OCI-LY1 (cell line): ENCODE results near the gene BICD1.

Source experiments
- H2AFZ ChIP-seq: fragments of 200-600 bp; sonication (generic), shearing (Covaris generic); 2 replicates; pipeline ENCODE4 v1.6.0; 2014; ENCODE audit warnings: antibody characterized with exemption, mild to moderate bottlenecking, low read length
- H3F3A ChIP-seq: fragments of 200-600 bp; sonication (generic), shearing (Covaris generic); 2 replicates; pipeline ENCODE4 v1.6.0; 2014; ENCODE audit warnings: mild to moderate bottlenecking, antibody characterized with exemption, low read length, moderate library complexity; ENCODE audit not compliant: insufficient read depth
- H3K27ac ChIP-seq: fragments of 200-600 bp; sonication (generic); 2 replicates; pipeline ENCODE4 v1.5.1; 2014; ENCODE audit warnings: low read length, mixed run types, mild to moderate bottlenecking, low read depth; ENCODE audit not compliant: poor library complexity, severe bottlenecking
- H3K27me3 ChIP-seq: fragments of 200-600 bp; sonication (generic); 2 replicates; pipeline ENCODE4 v1.6.0; 2014; ENCODE audit warnings: antibody characterized with exemption, mild to moderate bottlenecking, low read length, moderate library complexity; ENCODE audit not compliant: insufficient read depth
- H3K36me3 ChIP-seq: fragments of 200-600 bp; sonication (generic); 2 replicates; pipeline ENCODE4 v1.6.1; 2014; ENCODE audit warnings: mild to moderate bottlenecking, antibody characterized with exemption, low read length, moderate library complexity, mixed read lengths; ENCODE audit not compliant: insufficient read depth
- H3K4me1 ChIP-seq: fragments of 200-600 bp; sonication (generic); 2 replicates; pipeline ENCODE4 v1.5.1; 2014; ENCODE audit warnings: mild to moderate bottlenecking, low read length, moderate library complexity; ENCODE audit not compliant: insufficient read depth, severe bottlenecking
- H3K4me2 ChIP-seq: fragments of 200-600 bp; sonication (generic), shearing (Covaris generic); 2 replicates; pipeline ENCODE4 v1.6.1; 2014; ENCODE audit warnings: low read length
- H3K4me3 ChIP-seq: fragments of 200-600 bp; sonication (generic); 2 replicates; pipeline ENCODE4 v1.5.1; 2014; ENCODE audit warnings: low read length, low read depth, mild to moderate bottlenecking, mixed read lengths; ENCODE audit not compliant: poor library complexity, severe bottlenecking
- H3K79me2 ChIP-seq: fragments of 200-600 bp; shearing (Covaris generic); 2 replicates; pipeline ENCODE4 v1.6.1; 2016; ENCODE audit warnings: mixed run types, low read length, mixed read lengths; ENCODE audit not compliant: insufficient read depth
- H3K9ac ChIP-seq: fragments of 200-600 bp; sonication (generic), shearing (Covaris generic); 2 replicates; pipeline ENCODE4 v1.6.1; 2014; ENCODE audit warnings: mild to moderate bottlenecking, low read length, mixed read lengths
- H3K9me2 ChIP-seq: fragments of 200-600 bp; sonication (generic), shearing (Covaris generic); 2 replicates; pipeline ENCODE4 v1.6.1; 2014; ENCODE audit warnings: low read depth, mild to moderate bottlenecking, low read length, mixed read lengths
- H3K9me3 ChIP-seq: fragments of 200-600 bp; shearing (Covaris generic); 2 replicates; pipeline ENCODE4 v1.6.1; 2014; ENCODE audit warnings: low read length, mixed read lengths
- H4K20me1 ChIP-seq: fragments of 200-600 bp; sonication (generic), shearing (Covaris generic); 2 replicates; pipeline ENCODE4 v1.6.0; 2016; ENCODE audit warnings: mild to moderate bottlenecking, low read length; ENCODE audit not compliant: insufficient read depth
- EZH2 ChIP-seq: fragments of 200-600 bp; sonication (generic), shearing (Covaris generic); IDR thresholded peaks from 2 replicates; pipeline ENCODE4 v1.8.0; 2017; ENCODE audit warnings: borderline replicate concordance, mixed run types, mild to moderate bottlenecking, antibody characterized with exemption, low read length, moderate library complexity, mixed read lengths
- TF ChIP-seq, protein P1 (sequence below): fragments of 200-600 bp; sonication (generic), shearing (Covaris generic); IDR thresholded peaks from 2 replicates; pipeline ENCODE4 v1.5.1; 2017; ENCODE audit warnings: mild to moderate bottlenecking, antibody characterized with exemption, low read length, moderate library complexity, mixed read lengths

BICD1 gene

DNA sequence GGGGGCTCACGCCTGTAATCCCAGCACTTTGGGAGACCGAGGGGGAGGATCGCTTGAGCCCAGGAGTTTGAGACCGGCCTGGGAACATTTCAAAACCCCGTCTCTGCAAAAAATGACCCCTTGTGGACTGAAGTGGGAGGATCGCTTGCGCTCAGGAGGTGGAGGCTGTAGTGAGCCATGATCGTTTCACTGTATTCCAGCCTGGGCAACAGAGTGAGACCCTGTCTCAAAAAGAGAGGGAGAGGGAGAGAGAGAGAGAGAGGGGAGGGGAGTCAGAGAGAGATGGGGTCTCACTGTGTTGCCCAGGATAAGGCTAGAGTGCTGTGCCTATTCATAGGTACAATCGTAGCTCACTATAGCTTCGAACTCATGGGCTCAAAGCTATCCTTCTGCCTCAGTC lies 295.5 kb downstream of the BICD1 start:
- no peak overlapping the region for H3K9ac ChIP-seq
- H3K9me2 ChIP-seq = no peaks in the 10 kb centered on the region
- H3K4me1 ChIP-seq = peaks cover 21% of the 10 kb centered on the region
- H3F3A ChIP-seq = no peaks in the 10 kb centered on the region; the same call in 1 of the 2 replicates
- TF ChIP-seq, protein P1, sequence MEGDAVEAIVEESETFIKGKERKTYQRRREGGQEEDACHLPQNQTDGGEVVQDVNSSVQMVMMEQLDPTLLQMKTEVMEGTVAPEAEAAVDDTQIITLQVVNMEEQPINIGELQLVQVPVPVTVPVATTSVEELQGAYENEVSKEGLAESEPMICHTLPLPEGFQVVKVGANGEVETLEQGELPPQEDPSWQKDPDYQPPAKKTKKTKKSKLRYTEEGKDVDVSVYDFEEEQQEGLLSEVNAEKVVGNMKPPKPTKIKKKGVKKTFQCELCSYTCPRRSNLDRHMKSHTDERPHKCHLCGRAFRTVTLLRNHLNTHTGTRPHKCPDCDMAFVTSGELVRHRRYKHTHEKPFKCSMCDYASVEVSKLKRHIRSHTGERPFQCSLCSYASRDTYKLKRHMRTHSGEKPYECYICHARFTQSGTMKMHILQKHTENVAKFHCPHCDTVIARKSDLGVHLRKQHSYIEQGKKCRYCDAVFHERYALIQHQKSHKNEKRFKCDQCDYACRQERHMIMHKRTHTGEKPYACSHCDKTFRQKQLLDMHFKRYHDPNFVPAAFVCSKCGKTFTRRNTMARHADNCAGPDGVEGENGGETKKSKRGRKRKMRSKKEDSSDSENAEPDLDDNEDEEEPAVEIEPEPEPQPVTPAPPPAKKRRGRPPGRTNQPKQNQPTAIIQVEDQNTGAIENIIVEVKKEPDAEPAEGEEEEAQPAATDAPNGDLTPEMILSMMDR = no peak
- TF ChIP-seq EZH2 = no peak
- H3K79me2 ChIP-seq = no peaks in the 10 kb centered on the region
- H2AFZ ChIP-seq = no peak overlapping the region
- H4K20me1 ChIP-seq = no peaks in the 10 kb centered on the region
- no peak overlapping the region for H3K4me3 ChIP-seq
- no peaks in the 10 kb centered on the region for H3K27me3 ChIP-seq
- no peak overlapping the region for H3K4me2 ChIP-seq
- H3K36me3 ChIP-seq = no peaks in the 10 kb centered on the region
- H3K27ac ChIP-seq = no peak overlapping the region
- no peaks in the 10 kb centered on the region for H3K9me3 ChIP-seq

DNA sequence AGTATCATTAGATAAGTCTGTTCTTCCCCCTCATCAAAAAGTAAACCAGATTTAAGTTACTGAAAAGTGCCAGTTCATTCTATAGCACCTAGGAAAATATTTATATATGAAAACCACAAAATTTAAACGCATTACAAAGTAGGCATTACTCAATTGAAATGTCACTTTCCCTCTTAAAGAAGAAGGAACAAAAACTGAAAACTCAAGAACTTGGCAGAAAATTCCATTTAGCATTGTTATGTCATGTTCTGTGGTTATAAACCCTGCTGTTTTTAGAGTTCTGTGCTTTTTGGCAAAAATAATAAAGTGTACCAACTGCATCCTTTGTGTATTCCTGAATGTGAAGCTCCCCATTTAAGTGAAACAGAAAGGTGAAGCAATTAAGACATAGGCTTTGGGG lies 296.3 kb downstream of the BICD1 start:
- Histone ChIP-seq H3K27me3 (no peaks in the 10 kb centered on the region), H3K4me2 (no peak overlapping the region), H3K9me3 (no peaks in the 10 kb centered on the region), H3K9ac (no peak overlapping the region), H3K4me1 (peaks cover 21% of the 10 kb centered on the region), H3K36me3 (no peaks in the 10 kb centered on the region), H4K20me1 (no peaks in the 10 kb centered on the region), H3K9me2 (no peaks in the 10 kb centered on the region), H2AFZ (no peak overlapping the region), H3K27ac (no peak overlapping the region), H3K79me2 (no peaks in the 10 kb centered on the region), H3F3A (no peaks in the 10 kb centered on the region; the same call in 1 of the 2 replicates), H3K4me3 (no peak overlapping the region)
- no peak for TF ChIP-seq EZH2
- TF ChIP-seq, protein P1 = no peak

DNA sequence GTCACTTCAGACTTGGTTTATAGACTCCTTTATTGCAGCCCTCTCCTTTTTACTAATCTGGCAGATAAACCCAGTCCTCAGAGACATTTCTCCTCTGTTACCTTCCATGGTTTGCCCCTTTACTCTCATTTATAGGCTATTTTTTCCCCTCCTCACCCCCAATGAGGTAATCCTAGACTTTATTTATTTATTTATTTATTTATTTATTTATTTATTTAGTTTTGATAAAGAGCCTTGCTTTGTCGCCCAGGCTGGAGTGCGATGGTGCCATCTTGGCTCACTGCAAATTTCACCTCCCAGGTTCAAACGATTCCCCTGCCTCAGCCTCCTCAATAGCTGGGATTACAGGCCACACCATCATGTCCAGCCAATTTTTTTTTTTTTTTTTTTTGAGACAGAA lies 301.1 kb downstream of the BICD1 start:
- H4K20me1 ChIP-seq = no peaks in the 10 kb centered on the region
- no peaks in the 10 kb centered on the region; the same call in 1 of the 2 replicates for H3F3A ChIP-seq
- no peaks in the 10 kb centered on the region for H3K4me1 ChIP-seq
- TF ChIP-seq EZH2 = no peak
- TF ChIP-seq, protein P1 = no peak
- H3K27me3 ChIP-seq = no peaks in the 10 kb centered on the region
- H3K9ac ChIP-seq = no peak overlapping the region
- no peak overlapping the region for H2AFZ ChIP-seq
- H3K27ac ChIP-seq = no peak overlapping the region
- H3K4me3 ChIP-seq = no peak overlapping the region
- no peaks in the 10 kb centered on the region for H3K9me2 ChIP-seq
- H3K36me3 ChIP-seq = peaks cover 4% of the 10 kb centered on the region; the same call in 1 of the 2 replicates
- H3K9me3 ChIP-seq = no peaks in the 10 kb centered on the region
- no peaks in the 10 kb centered on the region for H3K79me2 ChIP-seq
- no peak overlapping the region for H3K4me2 ChIP-seq
